Endothelial cell of umbilical vein (primary cell): ENCODE results near the gene SETD6.

Experiments
- EZH2 ChIP-seq: IDR thresholded peaks from 2 replicates; pipeline ENCODE4 v1.6.1; 2012; ENCODE audit warnings: borderline replicate concordance, low read depth, mild to moderate bottlenecking, moderate library complexity, low read length, inconsistent platforms; ENCODE audit not compliant: severe bottlenecking
- POLR2A ChIP-seq: IDR thresholded peaks from 2 replicates; pipeline ENCODE4 v1.6.1; 2012; ENCODE audit warnings: low read depth, mild to moderate bottlenecking, control low read depth, low read length
- POLR2AphosphoS5 ChIP-seq: IDR thresholded peaks from 2 replicates; pipeline ENCODE4 v1.6.1; 2012; ENCODE audit warnings: low read depth, mild to moderate bottlenecking, control low read depth, low read length, moderate library complexity; ENCODE audit not compliant: insufficient read depth
- TF ChIP-seq, protein P1 (sequence below), 2 donors: IDR thresholded peaks; 1 replicate in 1 of 2; 2 replicates in 1 of 2; pipeline ENCODE4 v1.5.1; 2011; ENCODE audit warnings: low read length in 2 of 2, mild to moderate bottlenecking in 2 of 2, moderate library complexity in 2 of 2, control low read depth in 1 of 2, inconsistent platforms in 1 of 2, low read depth in 1 of 2; ENCODE audit not compliant: insufficient read depth in 1 of 2; ENCODE audit errors: extremely low read depth in 1 of 2

- TF ChIP-seq, protein P1, sequence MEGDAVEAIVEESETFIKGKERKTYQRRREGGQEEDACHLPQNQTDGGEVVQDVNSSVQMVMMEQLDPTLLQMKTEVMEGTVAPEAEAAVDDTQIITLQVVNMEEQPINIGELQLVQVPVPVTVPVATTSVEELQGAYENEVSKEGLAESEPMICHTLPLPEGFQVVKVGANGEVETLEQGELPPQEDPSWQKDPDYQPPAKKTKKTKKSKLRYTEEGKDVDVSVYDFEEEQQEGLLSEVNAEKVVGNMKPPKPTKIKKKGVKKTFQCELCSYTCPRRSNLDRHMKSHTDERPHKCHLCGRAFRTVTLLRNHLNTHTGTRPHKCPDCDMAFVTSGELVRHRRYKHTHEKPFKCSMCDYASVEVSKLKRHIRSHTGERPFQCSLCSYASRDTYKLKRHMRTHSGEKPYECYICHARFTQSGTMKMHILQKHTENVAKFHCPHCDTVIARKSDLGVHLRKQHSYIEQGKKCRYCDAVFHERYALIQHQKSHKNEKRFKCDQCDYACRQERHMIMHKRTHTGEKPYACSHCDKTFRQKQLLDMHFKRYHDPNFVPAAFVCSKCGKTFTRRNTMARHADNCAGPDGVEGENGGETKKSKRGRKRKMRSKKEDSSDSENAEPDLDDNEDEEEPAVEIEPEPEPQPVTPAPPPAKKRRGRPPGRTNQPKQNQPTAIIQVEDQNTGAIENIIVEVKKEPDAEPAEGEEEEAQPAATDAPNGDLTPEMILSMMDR (IDR thresholded peaks at IDR 0.05; ENCODE audit: extremely low read depth in 1 of 2, insufficient read depth in 1 of 2, low read depth in 1 of 2, low read length in 2 of 2) = no peak
- no peak for TF ChIP-seq EZH2
- no peak for TF ChIP-seq POLR2A
- no peak for TF ChIP-seq POLR2AphosphoS5
Measured at GRCh38 chr16:58474296-58474695, 41.0 kb upstream of the SETD6 start.
